AG04450 (cell line): ENCODE results near the gene CCNDBP1. TPM values are rescaled to one million over a fixed set of nuclear protein-coding genes. Genes with fewer than 3 reads are reported as not detected.

ENCODE experiments used
- CTCF ChIA-PET: fragments of 300-600, 350-600 bp; formaldehyde crosslinking; extraction: SDS; loops from one replicate; lab custom pipeline; 2022; ENCODE audit warnings: antibody characterized with exemption, inconsistent platforms; lab: Charles Lee
- POLR2A ChIA-PET: fragments of 350-600 bp; formaldehyde crosslinking; extraction: SDS; loops from one replicate; lab custom pipeline; 2021; ENCODE audit warnings: antibody characterized with exemption, inconsistent platforms; lab: Yijun Ruan, JAX
- DNase-seq: peaks from one replicate; pipeline ENCODE4 v3.0.0-alpha.2; 2011; ENCODE audit warnings: low read depth, low spot score
- H3K27ac ChIP-seq: one replicate; pipeline ENCODE4 v1.5.1; 2012; ENCODE audit warnings: low read depth, low read length, control low read depth
- H3K27me3 ChIP-seq: one replicate; pipeline ENCODE4 v1.6.0; 2012; ENCODE audit warnings: low read length; ENCODE audit not compliant: control insufficient read depth, insufficient read depth
- H3K4me3 ChIP-seq: 2 replicates; pipeline ENCODE4 v1.5.1; 2011; ENCODE audit warnings: mild to moderate bottlenecking, low read depth, low read length, control low read depth
- H3K9me3 ChIP-seq: 2 replicates; pipeline ENCODE4 v1.5.1; 2012; ENCODE audit warnings: low read length; ENCODE audit not compliant: control insufficient read depth, insufficient read depth
- CTCF ChIP-seq: IDR thresholded peaks from 2 replicates; pipeline ENCODE4 v1.5.1; 2011; ENCODE audit warnings: low read depth, low read length, control low read depth, inconsistent platforms
- polyA plus RNA-seq: library from polyadenylated mRNA; depleted of rRNA; stranded (reverse); fragments of >200 nt; gene quantifications from 2 replicates; pipeline ENCODE4 v1.2.3, GENCODE V29; 2011

Gene CCNDBP1
- polyA plus RNA-seq, 1 experiment: 54.2 TPM

GRCh38 chr15:43214592-43215295, 29.5 kb downstream of the CCNDBP1 start:
- Histone ChIP-seq H3K27ac (no peak overlapping the region), H3K4me3 (no peak overlapping the region), H3K9me3 (no peaks in the 10 kb centered on the region), H3K27me3 (peaks cover 32% of the 10 kb centered on the region)
- CTCF ChIA-PET: interaction anchor here (0.9 to 1.3 kb wide), 2 partner anchors 10 to 11 kb away, joined by 3 read pairs; no protein-coding TSS in a partner anchor
- POLR2A ChIA-PET: interaction anchor here (0.7 kb wide), 1 partner anchor 11 kb away, joined by 3 read pairs; no protein-coding TSS in a partner anchor
- TF ChIP-seq CTCF: no peak
- DNase-seq: no peak

- DNase-seq: no peak
- CTCF ChIA-PET: interaction anchor here (1.5 to 2.3 kb wide), 2 partner anchors 10 to 70 kb away, joined by 6 to 13 read pairs; no protein-coding TSS in a partner anchor
These were observed 30.8 kb downstream of the CCNDBP1 start for GRCh38 chr15:43215961-43216360.

GRCh38 chr15:43218908-43219706, 33.9 kb downstream of the CCNDBP1 start:
- no peaks in the 10 kb centered on the region for H3K9me3 ChIP-seq
- H3K27me3 ChIP-seq: peaks cover 17% of the 10 kb centered on the region
- no peak overlapping the region for H3K27ac ChIP-seq
- H3K4me3 ChIP-seq: no peak overlapping the region
- no peak for DNase-seq
- TF ChIP-seq CTCF: peak; percentile 37
- ChIA-PET POLR2A (no interaction called here), CTCF (interaction anchor here (2.0 kb wide), 1 partner anchor 14 kb away, joined by 5 read pairs; no protein-coding TSS in a partner anchor)

More at GRCh38 chr15:43215961-43216360, 30.8 kb downstream of the CCNDBP1 start:
- Histone ChIP-seq H3K27ac (no peak overlapping the region), H3K9me3 (no peaks in the 10 kb centered on the region), H3K27me3 (peaks cover 25% of the 10 kb centered on the region), H3K4me3 (no peak overlapping the region)
- POLR2A ChIA-PET: no interaction called here
- no peak for TF ChIP-seq CTCF

GRCh38 chr15:43219929-43220928, 35.0 kb downstream of the CCNDBP1 start:
- POLR2A ChIA-PET: no interaction called here
- CTCF ChIA-PET: interaction anchor here (0.7 kb wide), 2 partner anchors 9 to 66 kb away, joined by 5 to 6 read pairs; no protein-coding TSS in a partner anchor
- DNase-seq: no peak
- no peak overlapping the region for H3K4me3 ChIP-seq
- TF ChIP-seq CTCF: no peak
- peaks cover 15% of the 10 kb centered on the region for H3K27me3 ChIP-seq
- no peaks in the 10 kb centered on the region for H3K9me3 ChIP-seq
- H3K27ac ChIP-seq: no peak overlapping the region
